MCF 10A (cell line): ENCODE measurements around the gene ABCC1. TPM values are rescaled to one million over a fixed set of nuclear protein-coding genes. Genes with fewer than 3 reads are reported as not detected.

Source experiments
- BruUV-seq: library from RNA; stranded (reverse); fragments of 400-500 nt; replicated peaks from 2 replicates; lab custom pipeline; 2021; lab: Mats Ljungman, UMichigan
- CTCF ChIA-PET: fragments of 300-600 bp; sonication (Branson Sonifier 250); formaldehyde crosslinking; extraction: SDS; loops from one replicate; lab custom pipeline; 2021; ENCODE audit warnings: antibody characterized with exemption, inconsistent platforms; lab: Yijun Ruan, JAX
- POLR2A ChIA-PET: fragments of 300-600, 350-650 bp; sonication (Branson Sonifier 250); formaldehyde crosslinking; extraction: SDS; loops from one replicate; lab custom pipeline; 2020; ENCODE audit warnings: antibody characterized with exemption, inconsistent platforms; lab: Yijun Ruan, JAX
- DNase-seq: peaks from one replicate; pipeline ENCODE4 v3.0.0-alpha.2; 2018; ENCODE audit not compliant: unreplicated experiment
- H3K27ac Mint-ChIP-seq: one replicate; pipeline ENCODE4 v1.8.0; 2022; ENCODE audit warnings: mild to moderate bottlenecking, low read depth, mixed read lengths; ENCODE audit not compliant: unreplicated experiment
- H3K27me3 Mint-ChIP-seq: one replicate; pipeline ENCODE4 v1.8.0; 2022; ENCODE audit warnings: mixed read lengths; ENCODE audit not compliant: insufficient read depth, unreplicated experiment
- H3K36me3 Mint-ChIP-seq: one replicate; pipeline ENCODE4 v1.8.0; 2022; ENCODE audit warnings: mild to moderate bottlenecking, moderate library complexity, mixed read lengths; ENCODE audit not compliant: insufficient read depth, unreplicated experiment
- H3K4me1 Mint-ChIP-seq: one replicate; pipeline ENCODE4 v1.8.0; 2022; ENCODE audit warnings: mixed read lengths; ENCODE audit not compliant: insufficient read depth, unreplicated experiment
- H3K4me3 Mint-ChIP-seq: one replicate; pipeline ENCODE4 v1.8.0; 2022; ENCODE audit warnings: mild to moderate bottlenecking, moderate library complexity, mixed read lengths; ENCODE audit not compliant: unreplicated experiment
- H3K9me3 Mint-ChIP-seq: one replicate; pipeline ENCODE4 v1.8.0; 2022; ENCODE audit warnings: mixed read lengths; ENCODE audit not compliant: unreplicated experiment
- intact Hi-C: fragments of 100-400 bp; cut with micrococcal nuclease; formaldehyde crosslinking; loops from 2 replicates; pipeline ENCODE4 v1.14.1; 2022
- total RNA-seq: library from RNA; stranded (reverse); gene quantifications from 2 replicates; pipeline ENCODE4 v1.2.3, GENCODE V29; 2022
- TF ChIP-seq, protein P1 (sequence below): fragments of 200-600 bp; IDR thresholded peaks from one replicate; pipeline ENCODE4 v1.8.0; 2022; ENCODE audit warnings: antibody characterized with exemption, mild to moderate bottlenecking; ENCODE audit not compliant: unreplicated experiment

Gene ABCC1
- total RNA-seq, 1 experiment from 2014 or later, result 72.5 TPM

- Mint-ChIP-seq H3K4me3 (no peak overlapping the region), H3K27me3 (no peaks in the 10 kb centered on the region), H3K9me3 (no peaks in the 10 kb centered on the region), H3K36me3 (peaks cover 30% of the 10 kb centered on the region), H3K4me1 (peaks cover 11% of the 10 kb centered on the region), H3K27ac (no peak overlapping the region)
- BruUV-seq, result no TSS peak
- CTCF ChIA-PET, result interaction anchor here (0.6 kb wide), 2 partner anchors 10 to 38 kb away, joined by 3 to 5 read pairs; no protein-coding TSS in a partner anchor
- intact Hi-C loops, result no loop called here
- no peak for DNase-seq
- TF ChIP-seq, protein P1, sequence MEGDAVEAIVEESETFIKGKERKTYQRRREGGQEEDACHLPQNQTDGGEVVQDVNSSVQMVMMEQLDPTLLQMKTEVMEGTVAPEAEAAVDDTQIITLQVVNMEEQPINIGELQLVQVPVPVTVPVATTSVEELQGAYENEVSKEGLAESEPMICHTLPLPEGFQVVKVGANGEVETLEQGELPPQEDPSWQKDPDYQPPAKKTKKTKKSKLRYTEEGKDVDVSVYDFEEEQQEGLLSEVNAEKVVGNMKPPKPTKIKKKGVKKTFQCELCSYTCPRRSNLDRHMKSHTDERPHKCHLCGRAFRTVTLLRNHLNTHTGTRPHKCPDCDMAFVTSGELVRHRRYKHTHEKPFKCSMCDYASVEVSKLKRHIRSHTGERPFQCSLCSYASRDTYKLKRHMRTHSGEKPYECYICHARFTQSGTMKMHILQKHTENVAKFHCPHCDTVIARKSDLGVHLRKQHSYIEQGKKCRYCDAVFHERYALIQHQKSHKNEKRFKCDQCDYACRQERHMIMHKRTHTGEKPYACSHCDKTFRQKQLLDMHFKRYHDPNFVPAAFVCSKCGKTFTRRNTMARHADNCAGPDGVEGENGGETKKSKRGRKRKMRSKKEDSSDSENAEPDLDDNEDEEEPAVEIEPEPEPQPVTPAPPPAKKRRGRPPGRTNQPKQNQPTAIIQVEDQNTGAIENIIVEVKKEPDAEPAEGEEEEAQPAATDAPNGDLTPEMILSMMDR, result no peak
- POLR2A ChIA-PET, result no interaction called here
Observed at GRCh38 chr16:16006650-16007049, 57.2 kb downstream of the ABCC1 start.

GRCh38 chr16:16007743-16008111 lies 58.3 kb downstream of the ABCC1 start:
- H3K4me1 Mint-ChIP-seq, result peaks cover 11% of the 10 kb centered on the region
- peaks cover 33% of the 10 kb centered on the region for H3K36me3 Mint-ChIP-seq
- TF ChIP-seq, protein P1, result no peak
- no peak overlapping the region for H3K27ac Mint-ChIP-seq
- no peaks in the 10 kb centered on the region for H3K27me3 Mint-ChIP-seq
- intact Hi-C loops, result no loop called here
- H3K9me3 Mint-ChIP-seq, result no peaks in the 10 kb centered on the region
- DNase-seq, result no peak
- BruUV-seq, result no TSS peak
- ChIA-PET POLR2A (no interaction called here), CTCF (no interaction called here)
- H3K4me3 Mint-ChIP-seq, result no peak overlapping the region

DNA sequence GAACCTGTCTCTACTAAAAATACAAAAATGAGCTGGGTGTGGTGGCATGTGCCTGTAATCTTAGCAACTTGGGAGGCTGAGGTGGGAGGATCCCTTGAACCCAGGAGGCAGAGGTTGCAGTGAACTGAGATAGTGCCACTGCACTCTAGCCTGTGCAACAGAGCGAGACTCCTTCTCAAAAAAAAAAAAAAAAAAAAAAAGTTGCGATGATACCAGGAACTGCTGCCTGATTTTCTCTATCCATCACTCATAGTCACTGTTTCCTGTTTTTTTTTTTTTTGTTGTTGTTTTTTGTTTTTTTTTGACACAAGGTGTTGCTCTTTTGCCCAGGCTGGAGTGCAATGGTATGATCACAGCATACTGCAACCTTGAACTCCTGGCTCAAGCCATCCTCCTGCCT lies 59.2 kb downstream of the ABCC1 start:
- Mint-ChIP-seq H3K4me1 (peaks cover 11% of the 10 kb centered on the region), H3K4me3 (no peak overlapping the region), H3K36me3 (peaks cover 38% of the 10 kb centered on the region), H3K27ac (no peak overlapping the region), H3K9me3 (no peaks in the 10 kb centered on the region), H3K27me3 (no peaks in the 10 kb centered on the region)
- POLR2A ChIA-PET, result interaction anchor here (1.1 kb wide), 1 partner anchor 58 kb away, joined by 3 read pairs; no protein-coding TSS in a partner anchor
- intact Hi-C loops, result no loop called here
- TF ChIP-seq, protein P1, result no peak
- BruUV-seq, result no TSS peak
- CTCF ChIA-PET, result interaction anchor here (0.8 kb wide), 1 partner anchor 29 kb away, joined by 4 read pairs; no protein-coding TSS in a partner anchor
- no peak for DNase-seq

DNA sequence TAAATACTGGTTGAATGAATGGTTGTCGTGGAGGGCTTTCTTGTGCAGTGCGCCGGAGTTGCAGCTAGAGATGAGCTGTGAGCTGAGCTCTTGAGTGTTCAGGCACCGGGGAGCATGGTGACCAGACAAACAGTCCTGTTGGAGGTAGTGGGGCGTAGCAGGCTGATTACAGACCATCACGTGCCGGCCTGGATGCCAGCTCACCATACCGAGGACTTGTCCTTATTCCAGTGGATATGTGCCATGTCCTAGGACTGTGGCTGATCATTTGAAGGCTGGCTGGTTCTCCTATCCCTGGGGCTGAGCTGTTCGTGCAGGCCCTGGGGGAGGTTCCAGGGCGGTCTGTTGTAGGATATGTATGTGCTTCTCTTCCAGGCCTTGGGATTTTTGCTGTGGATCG lies 60.0 kb downstream of the ABCC1 start:
- TF ChIP-seq, protein P1, result no peak
- H3K27me3 Mint-ChIP-seq, result no peaks in the 10 kb centered on the region
- H3K36me3 Mint-ChIP-seq, result peaks cover 38% of the 10 kb centered on the region
- intact Hi-C loops, result no loop called here
- ChIA-PET POLR2A (interaction anchor here (0.7 to 1.1 kb wide), 2 partner anchors 59 to 66 kb away, joined by 3 to 4 read pairs; no protein-coding TSS in a partner anchor), CTCF (interaction anchor here (0.6 to 0.8 kb wide), 2 partner anchors 28 to 234 kb away, joined by 4 read pairs; no protein-coding TSS in a partner anchor)
- no peaks in the 10 kb centered on the region for H3K9me3 Mint-ChIP-seq
- no peak for DNase-seq
- H3K27ac Mint-ChIP-seq, result no peak overlapping the region
- no peak overlapping the region for H3K4me3 Mint-ChIP-seq
- H3K4me1 Mint-ChIP-seq, result peaks cover 4% of the 10 kb centered on the region
- no TSS peak for BruUV-seq
